Natural killer cell (primary cell): Measurements from ENCODE around the gene VWA3B. TPM values are rescaled to one million over a fixed set of nuclear protein-coding genes. Genes with fewer than 3 reads are reported as not detected.

Experiments used
- ATAC-seq, 3 donors: fragments of 150-1000 bp in 2 of 3; fragments of 200-7000 bp in 1 of 3; cut with Tn5 transposase; 1 replicate in 1 of 3; 2 replicates in 2 of 3; pipeline ENCODE4 v1.10.0; 2021; ENCODE audit warnings: mild to moderate bottlenecking in 2 of 3, moderate library complexity in 2 of 3
- DNase-seq, 2 donors: peaks; one replicate each; pipeline versions ENCODE4 v3.0.0 to v3.0.0-alpha.2; 2013 to 2021; ENCODE audit warnings: mixed read lengths in 1 of 2
- H3K27ac ChIP-seq: one replicate; pipeline ENCODE4 v1.5.1; 2013; ENCODE audit warnings: mild to moderate bottlenecking, low read length
- H3K27me3 ChIP-seq: one replicate; pipeline ENCODE4 v1.6.1; 2013; ENCODE audit warnings: low read length; ENCODE audit not compliant: control insufficient read depth, insufficient read depth
- H3K36me3 ChIP-seq: one replicate; pipeline ENCODE4 v1.6.1; 2013; ENCODE audit warnings: low read length; ENCODE audit not compliant: control insufficient read depth, insufficient read depth
- H3K4me1 ChIP-seq: one replicate; pipeline ENCODE4 v1.6.1; 2013; ENCODE audit warnings: low read length; ENCODE audit not compliant: control insufficient read depth, insufficient read depth
- H3K4me3 ChIP-seq: one replicate; pipeline ENCODE4 v1.5.1; 2013; ENCODE audit warnings: low read length
- H3K9me3 ChIP-seq: one replicate; pipeline ENCODE4 v1.6.1; 2013; ENCODE audit warnings: low read length; ENCODE audit not compliant: control insufficient read depth, insufficient read depth
- H3K27ac Mint-ChIP-seq, 2 donors: one replicate each; pipeline ENCODE4 v1.8.0; 2022; ENCODE audit warnings: mild to moderate bottlenecking in 2 of 2, mixed read lengths in 2 of 2, moderate library complexity in 1 of 2
- H3K27me3 Mint-ChIP-seq, 2 donors: one replicate each; pipeline ENCODE4 v1.8.0; 2022; ENCODE audit warnings: low read depth in 2 of 2, mixed read lengths in 2 of 2
- H3K36me3 Mint-ChIP-seq: one replicate; pipeline ENCODE4 v1.8.0; 2022; ENCODE audit warnings: mixed read lengths
- H3K4me1 Mint-ChIP-seq, 2 donors: one replicate each; pipeline ENCODE4 v1.8.0; 2022; ENCODE audit warnings: mixed read lengths in 2 of 2
- H3K4me3 Mint-ChIP-seq: one replicate; pipeline ENCODE4 v1.8.0; 2022; ENCODE audit warnings: mild to moderate bottlenecking, moderate library complexity, mixed read lengths
- H3K9me3 Mint-ChIP-seq, 2 donors: one replicate each; pipeline ENCODE4 v1.8.0; 2022; ENCODE audit warnings: mixed read lengths in 2 of 2
- WGBS: methylation state at CpG from one replicate; pipeline ENCODE4 v1.1.7; 2013; ENCODE audit warnings: missing lambda C conversion rate; ENCODE audit not compliant: insufficient coverage; 5-methylcytosine and 5-hydroxymethylcytosine counted together
- intact Hi-C: fragments of 100-400 bp; cut with micrococcal nuclease; formaldehyde crosslinking; loops from one replicate; pipeline ENCODE4 v1.14.2; 2022
- total RNA-seq, 4 donors: library from RNA; stranded (reverse); fragments of 120-200 nt in 1 of 4; gene quantifications; one replicate each; pipeline versions ENCODE4 v1.2.3 to v1.2.4, GENCODE V29; 2013 to 2022
- TF ChIP-seq, protein P1 (sequence below): fragments of 200-600 bp; IDR thresholded peaks from one replicate; pipeline ENCODE4 v1.8.0; 2022; ENCODE audit warnings: antibody characterized with exemption

VWA3B gene
- total RNA-seq, 3 donors from 2014 or later (not counting 1 experiment from before 2014, with no cell fraction given) = not detected

DNA sequence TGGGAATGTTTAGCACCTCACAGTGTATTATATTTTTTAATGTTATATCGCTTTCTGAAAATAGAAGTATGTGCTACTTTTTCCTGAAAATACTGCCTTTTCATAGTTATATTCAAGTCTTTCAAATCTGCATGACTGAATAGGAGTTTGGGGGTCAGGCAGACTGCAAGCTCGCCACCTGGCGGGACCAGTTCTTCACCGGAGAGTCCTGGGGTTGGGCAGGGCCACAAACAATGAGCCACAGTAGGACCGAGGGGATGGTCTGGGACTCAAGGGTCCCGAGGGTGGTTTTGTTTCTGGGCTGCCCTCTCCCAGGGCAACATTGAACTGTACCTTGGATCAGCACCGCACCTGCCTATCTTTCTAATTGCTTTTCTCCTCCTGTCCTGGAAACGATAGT, 70.6 kb downstream of the VWA3B start:
- Histone ChIP-seq H3K27ac (no peak overlapping the region), H3K27me3 (no peaks in the 10 kb centered on the region), H3K4me1 (no peaks in the 10 kb centered on the region), H3K36me3 (no peaks in the 10 kb centered on the region), H3K4me3 (no peak overlapping the region), H3K9me3 (no peaks in the 10 kb centered on the region)
- H3K4me3 Mint-ChIP-seq = no peak overlapping the region
- WGBS = 76% methylated on average over 7 of the region's 8 CpGs
- H3K27ac Mint-ChIP-seq = no peak overlapping the region
- H3K27me3 Mint-ChIP-seq = peaks cover 9% of the 10 kb centered on the region in 2 donors
- TF ChIP-seq, protein P1, sequence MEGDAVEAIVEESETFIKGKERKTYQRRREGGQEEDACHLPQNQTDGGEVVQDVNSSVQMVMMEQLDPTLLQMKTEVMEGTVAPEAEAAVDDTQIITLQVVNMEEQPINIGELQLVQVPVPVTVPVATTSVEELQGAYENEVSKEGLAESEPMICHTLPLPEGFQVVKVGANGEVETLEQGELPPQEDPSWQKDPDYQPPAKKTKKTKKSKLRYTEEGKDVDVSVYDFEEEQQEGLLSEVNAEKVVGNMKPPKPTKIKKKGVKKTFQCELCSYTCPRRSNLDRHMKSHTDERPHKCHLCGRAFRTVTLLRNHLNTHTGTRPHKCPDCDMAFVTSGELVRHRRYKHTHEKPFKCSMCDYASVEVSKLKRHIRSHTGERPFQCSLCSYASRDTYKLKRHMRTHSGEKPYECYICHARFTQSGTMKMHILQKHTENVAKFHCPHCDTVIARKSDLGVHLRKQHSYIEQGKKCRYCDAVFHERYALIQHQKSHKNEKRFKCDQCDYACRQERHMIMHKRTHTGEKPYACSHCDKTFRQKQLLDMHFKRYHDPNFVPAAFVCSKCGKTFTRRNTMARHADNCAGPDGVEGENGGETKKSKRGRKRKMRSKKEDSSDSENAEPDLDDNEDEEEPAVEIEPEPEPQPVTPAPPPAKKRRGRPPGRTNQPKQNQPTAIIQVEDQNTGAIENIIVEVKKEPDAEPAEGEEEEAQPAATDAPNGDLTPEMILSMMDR = no peak
- DNase-seq = no peak
- no peaks in the 10 kb centered on the region for H3K36me3 Mint-ChIP-seq
- intact Hi-C loops = no loop called here
- H3K4me1 Mint-ChIP-seq = no peaks in the 10 kb centered on the region
- no peaks in the 10 kb centered on the region for H3K9me3 Mint-ChIP-seq
- ATAC-seq = no peak

DNA sequence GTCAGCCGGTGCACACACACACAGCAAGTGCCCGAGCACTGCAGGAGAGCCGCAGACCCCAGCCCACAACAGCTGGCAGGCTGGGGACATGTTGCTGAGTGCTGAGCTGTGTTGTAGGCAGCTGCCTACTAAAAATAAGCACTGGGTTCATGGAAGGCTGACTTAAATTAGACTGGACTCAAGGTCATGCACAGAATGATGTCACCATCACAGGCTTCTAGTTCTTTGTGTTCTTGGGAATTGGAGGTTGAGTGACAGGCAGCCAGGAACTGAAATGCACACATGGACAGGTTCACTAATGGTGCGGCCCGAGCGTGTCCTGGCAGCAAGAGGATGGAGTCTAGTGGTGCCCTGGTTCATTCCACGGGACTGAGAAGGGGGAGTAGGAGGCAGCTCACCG, 71.3 kb downstream of the VWA3B start:
- WGBS = 87% methylated on average over 8 of the region's 8 CpGs

GRCh38 chr2:98160554-98160953, 73.6 kb downstream of the VWA3B start:
- H3K9me3 ChIP-seq = no peaks in the 10 kb centered on the region
- Mint-ChIP-seq H3K27ac (no peak overlapping the region), H3K27me3 (peaks cover 7 to 15% of the 10 kb centered on the region in 2 donors), H3K36me3 (no peaks in the 10 kb centered on the region), H3K4me3 (no peak overlapping the region), H3K9me3 (no peaks in the 10 kb centered on the region), H3K4me1 (no peaks in the 10 kb centered on the region)
- H3K36me3 ChIP-seq = no peaks in the 10 kb centered on the region
- H3K27ac ChIP-seq = no peak overlapping the region
- no peak for ATAC-seq
- 82% methylated on average over 4 of the region's 4 CpGs for WGBS
- no peaks in the 10 kb centered on the region for H3K27me3 ChIP-seq
- DNase-seq = no peak
- H3K4me1 ChIP-seq = no peaks in the 10 kb centered on the region
- H3K4me3 ChIP-seq = no peak overlapping the region
- TF ChIP-seq, protein P1 = no peak
- intact Hi-C loops = no loop called here

More for the DNA sequence above, 71.3 kb downstream of the VWA3B start:
- TF ChIP-seq, protein P1 = no peak
- H3K36me3 Mint-ChIP-seq = no peaks in the 10 kb centered on the region
- H3K27me3 Mint-ChIP-seq = peaks cover 9% of the 10 kb centered on the region in 2 donors
- no peak for DNase-seq
- no peaks in the 10 kb centered on the region for H3K9me3 Mint-ChIP-seq
- Histone ChIP-seq H3K27ac (no peak overlapping the region), H3K36me3 (no peaks in the 10 kb centered on the region), H3K27me3 (no peaks in the 10 kb centered on the region), H3K9me3 (no peaks in the 10 kb centered on the region), H3K4me1 (no peaks in the 10 kb centered on the region), H3K4me3 (no peak overlapping the region)
- no peak for ATAC-seq
- H3K27ac Mint-ChIP-seq = no peak overlapping the region
- H3K4me3 Mint-ChIP-seq = no peak overlapping the region
- intact Hi-C loops = no loop called here
- no peaks in the 10 kb centered on the region for H3K4me1 Mint-ChIP-seq

- no peak for DNase-seq
- Histone ChIP-seq H3K27me3 (no peaks in the 10 kb centered on the region), H3K4me1 (no peaks in the 10 kb centered on the region), H3K27ac (no peak overlapping the region), H3K36me3 (no peaks in the 10 kb centered on the region), H3K4me3 (no peak overlapping the region), H3K9me3 (no peaks in the 10 kb centered on the region)
- Mint-ChIP-seq H3K4me1 (no peaks in the 10 kb centered on the region), H3K9me3 (no peaks in the 10 kb centered on the region), H3K27ac (no peak overlapping the region), H3K4me3 (no peak overlapping the region), H3K27me3 (peaks cover 7 to 16% of the 10 kb centered on the region in 2 donors), H3K36me3 (no peaks in the 10 kb centered on the region)
- WGBS = 83% methylated on average over 4 of the region's 4 CpGs
- intact Hi-C loops = no loop called here
- no peak for ATAC-seq
- TF ChIP-seq, protein P1 = no peak
Measured at GRCh38 chr2:98161186-98161585, 74.2 kb downstream of the VWA3B start.
